ENCODE measurements around the gene IRAK2. TPM values are rescaled to one million over a fixed set of nuclear protein-coding genes. Genes with fewer than 3 reads are reported as not detected.

IRAK2 gene
- total RNA-seq, 1 experiment from 2014 or later = 4.2 TPM

- peaks cover 26% of the 10 kb centered on the region for H3K4me1 ChIP-seq
- no peaks in the 10 kb centered on the region; the same call in 1 of the 2 replicates for H3K36me3 ChIP-seq (ENCODE audit: control insufficient read depth, insufficient read depth, low read length)
- H3K4me3 ChIP-seq (ENCODE audit: low read depth, low read length) = no peak overlapping the region
- Mint-ChIP-seq H3K27ac (ENCODE audit: unreplicated experiment) (no peak overlapping the region), H3K27me3 (ENCODE audit: insufficient read depth, unreplicated experiment) (no peaks in the 10 kb centered on the region), H3K4me3 (ENCODE audit: unreplicated experiment) (no peak overlapping the region), H3K9me3 (ENCODE audit: unreplicated experiment) (no peaks in the 10 kb centered on the region), H3K4me1 (ENCODE audit: low read depth, unreplicated experiment) (peaks cover 17% of the 10 kb centered on the region), H3K36me3 (ENCODE audit: insufficient read depth, unreplicated experiment) (peaks cover 25% of the 10 kb centered on the region)
- ChIA-PET CTCF (no interaction called here), POLR2A (no interaction called here)
- intact Hi-C loops (cut with micrococcal nuclease; ENCODE audit: unreplicated experiment) = loop anchor here (10.0 kb wide), 1 partner anchor 124 kb away; the partner anchor contains the start of gene IRAK2
- TF ChIP-seq CTCF (IDR thresholded peaks at IDR 0.05; ENCODE audit: insufficient read depth in 1 of 2, low read depth in 1 of 2, low read length in 1 of 2, severe bottlenecking in 1 of 2, unreplicated experiment in 1 of 2) = no peak
- H3K9me3 ChIP-seq = no peaks in the 10 kb centered on the region
- no peaks in the 10 kb centered on the region for H3K27me3 ChIP-seq (replicated peaks; ENCODE audit: control insufficient read depth, insufficient read depth, low read length)
- DNase-seq = no peak
- no TSS peak for BruUV-seq (replicated peaks)
These were observed 124.4 kb downstream of the IRAK2 start for GRCh38 chr3:10289077-10289476.

GRCh38 chr3:10289787-10290355 is 125.2 kb downstream of the IRAK2 start:
- no peak for DNase-seq
- Mint-ChIP-seq H3K27ac (ENCODE audit: unreplicated experiment) (peak overlapping the region; percentile 90), H3K27me3 (ENCODE audit: insufficient read depth, unreplicated experiment) (no peaks in the 10 kb centered on the region), H3K4me3 (ENCODE audit: unreplicated experiment) (no peak overlapping the region), H3K36me3 (ENCODE audit: insufficient read depth, unreplicated experiment) (peaks cover 28% of the 10 kb centered on the region), H3K9me3 (ENCODE audit: unreplicated experiment) (no peaks in the 10 kb centered on the region), H3K4me1 (ENCODE audit: low read depth, unreplicated experiment) (peaks cover 17% of the 10 kb centered on the region)
- ChIA-PET POLR2A (interaction anchor here (0.5 kb wide), 1 partner anchor 308 kb away, joined by 3 read pairs; no protein-coding TSS in a partner anchor), CTCF (no interaction called here)
- BruUV-seq (replicated peaks) = no TSS peak
- H3K4me1 ChIP-seq = peaks cover 26% of the 10 kb centered on the region
- H3K4me3 ChIP-seq (ENCODE audit: low read depth, low read length) = no peak overlapping the region
- H3K36me3 ChIP-seq (ENCODE audit: control insufficient read depth, insufficient read depth, low read length) = no peaks in the 10 kb centered on the region; the same call in 1 of the 2 replicates
- intact Hi-C loops (cut with micrococcal nuclease; ENCODE audit: unreplicated experiment) = loop anchor here (5.0 to 10.0 kb wide), 2 partner anchors 43 to 125 kb away; partner anchors contain the start of genes IRAK2 and TATDN2
- no peaks in the 10 kb centered on the region for H3K9me3 ChIP-seq
- TF ChIP-seq CTCF (IDR thresholded peaks at IDR 0.05; ENCODE audit: insufficient read depth in 1 of 2, low read depth in 1 of 2, low read length in 1 of 2, severe bottlenecking in 1 of 2, unreplicated experiment in 1 of 2) = no peak
- H3K27me3 ChIP-seq (replicated peaks; ENCODE audit: control insufficient read depth, insufficient read depth, low read length) = no peaks in the 10 kb centered on the region

- peaks cover 17% of the 10 kb centered on the region for H3K4me1 Mint-ChIP-seq (ENCODE audit: low read depth, unreplicated experiment)
- POLR2A ChIA-PET = interaction anchor here (0.5 kb wide), 1 partner anchor 309 kb away, joined by 3 read pairs; no protein-coding TSS in a partner anchor
- peaks cover 35% of the 10 kb centered on the region for H3K36me3 Mint-ChIP-seq (ENCODE audit: insufficient read depth, unreplicated experiment)
- Histone ChIP-seq H3K4me3 (ENCODE audit: low read depth, low read length) (no peak overlapping the region), H3K36me3 (ENCODE audit: control insufficient read depth, insufficient read depth, low read length) (no peaks in the 10 kb centered on the region; the same call in 1 of the 2 replicates), H3K27me3 (replicated peaks; ENCODE audit: control insufficient read depth, insufficient read depth, low read length) (no peaks in the 10 kb centered on the region), H3K4me1 (peaks cover 26% of the 10 kb centered on the region), H3K9me3 (no peaks in the 10 kb centered on the region)
- peak overlapping the region; percentile 90 for H3K27ac Mint-ChIP-seq (ENCODE audit: unreplicated experiment)
- no peak overlapping the region for H3K4me3 Mint-ChIP-seq (ENCODE audit: unreplicated experiment)
- CTCF ChIA-PET = no interaction called here
- intact Hi-C loops (cut with micrococcal nuclease; ENCODE audit: unreplicated experiment) = loop anchor here (5.0 kb wide), 1 partner anchor 43 kb away; the partner anchor contains the start of gene TATDN2
- no peaks in the 10 kb centered on the region for H3K27me3 Mint-ChIP-seq (ENCODE audit: insufficient read depth, unreplicated experiment)
- H3K9me3 Mint-ChIP-seq (ENCODE audit: unreplicated experiment) = no peaks in the 10 kb centered on the region
- DNase-seq = no peak
- TF ChIP-seq CTCF (IDR thresholded peaks at IDR 0.05; ENCODE audit: insufficient read depth in 1 of 2, low read depth in 1 of 2, low read length in 1 of 2, severe bottlenecking in 1 of 2, unreplicated experiment in 1 of 2) = no peak
- BruUV-seq (replicated peaks) = no TSS peak
These were observed 125.9 kb downstream of the IRAK2 start for GRCh38 chr3:10290481-10291176.

Data from Caco-2 (cell line).